GM19463 (cell line): Measurements from ENCODE around the gene CMC1.
A peak's percentile ranks its signal among the peaks of the same experiment; 100 is the strongest.

ENCODE experiments used
- ATAC-seq: cut with Tn5 transposase; IDR thresholded peaks from one replicate; pipeline ENCODE4 v1.9.1; 2021; ENCODE audit warnings: mild to moderate bottlenecking, moderate library complexity; ENCODE audit not compliant: unreplicated experiment

The CMC1 gene

DNA sequence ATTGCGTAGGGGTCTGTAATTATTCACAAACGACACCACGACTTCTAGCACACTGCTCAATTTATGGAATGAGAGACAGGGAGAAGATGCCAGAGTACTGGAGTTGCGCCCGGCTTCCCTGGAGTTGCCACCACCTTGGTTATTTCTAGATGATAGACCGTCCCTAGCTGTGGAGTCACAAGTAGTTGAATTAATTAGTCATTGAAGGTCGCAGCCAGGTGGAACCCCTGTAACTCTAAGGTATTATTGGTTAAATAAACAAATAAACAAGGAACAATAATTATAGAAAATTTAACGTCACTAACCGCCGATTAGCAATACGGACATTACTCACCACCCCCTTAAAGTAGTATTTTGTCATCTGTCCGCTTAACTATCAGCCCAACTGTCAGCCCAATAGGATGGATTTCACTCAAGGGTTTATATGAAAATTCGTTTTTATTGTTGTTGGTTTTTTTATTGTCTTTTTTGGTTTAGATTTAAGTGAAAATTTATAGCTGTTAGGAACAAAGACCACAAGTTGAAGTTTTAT, 108.1 kb downstream of the CMC1 start:
- ATAC-seq, result peak; percentile 0
